IMR-90 (cell line): ENCODE measurements around the gene TNIP2. TPM values are rescaled to one million over a fixed set of nuclear protein-coding genes. Genes with fewer than 3 reads are reported as not detected.
"Not testable (repeated sequence)": the region's sequence is repeated elsewhere in the genome, so short reads cannot be mapped to it uniquely, and the experiment has no call there.

Experiments
- ATAC-seq: fragments of 200-7000 bp; cut with Tn5 transposase; 2 replicates; pipeline ENCODE4 v1.9.1; 2020; ENCODE audit warnings: low read depth, mild to moderate bottlenecking, moderate library complexity
- BruUV-seq: library from RNA; stranded (reverse); fragments of 400-500 nt; replicated peaks from 2 replicates; lab custom pipeline; 2021; lab: Mats Ljungman, UMichigan
- CTCF ChIA-PET: fragments of 300-600 bp; formaldehyde crosslinking; extraction: SDS; loops from one replicate; lab custom pipeline; 2021; ENCODE audit warnings: antibody characterized with exemption; lab: Yijun Ruan, JAX
- POLR2A ChIA-PET: fragments of 300-600 bp; sonication (Branson Sonifier 250); formaldehyde crosslinking; loops from one replicate; lab custom pipeline; 2022; ENCODE audit warnings: antibody characterized with exemption; ENCODE audit not compliant: unreplicated experiment; lab: Charles Lee
- DNase-seq: peaks from one replicate; pipeline ENCODE4 v3.0.0; 2013
- H2AFZ ChIP-seq: replicated peaks from 2 replicates; pipeline ENCODE3; 2013; ENCODE audit warnings: low read length, mild to moderate bottlenecking; ENCODE audit not compliant: poor library complexity
- H2AK5ac ChIP-seq: 2 replicates; pipeline ENCODE4 v1.6.1; 2013; ENCODE audit warnings: low read depth, low read length, inconsistent platforms
- H2AK9ac ChIP-seq: replicated peaks from 2 replicates; pipeline ENCODE3; 2013; ENCODE audit warnings: mild to moderate bottlenecking, low read depth, low read length, moderate library complexity; ENCODE audit not compliant: poor library complexity
- H2BK120ac ChIP-seq: 2 replicates; pipeline ENCODE4 v1.6.1; 2013; ENCODE audit warnings: low read depth, low read length, inconsistent platforms
- H2BK15ac ChIP-seq: 3 replicates; pipeline ENCODE4 v1.6.1; 2013; ENCODE audit warnings: low read depth, low read length, inconsistent platforms
- H2BK20ac ChIP-seq: 2 replicates; pipeline ENCODE4 v1.6.1; 2013; ENCODE audit warnings: low read depth, mild to moderate bottlenecking, inconsistent platforms, low read length, moderate library complexity
- H2BK5ac ChIP-seq: 2 replicates; pipeline ENCODE4 v1.6.1; 2013; ENCODE audit warnings: mild to moderate bottlenecking, low read depth, low read length, inconsistent platforms; ENCODE audit not compliant: poor library complexity, severe bottlenecking
- H3K14ac ChIP-seq: replicated peaks from 2 replicates; pipeline ENCODE4 v1.6.1; 2013; ENCODE audit warnings: low read depth, low read length, inconsistent platforms
- H3K18ac ChIP-seq: 2 replicates; pipeline ENCODE4 v1.6.1; 2013; ENCODE audit warnings: low read depth, low read length, control low read depth
- H3K23ac ChIP-seq: 2 replicates; pipeline ENCODE4 v1.6.1; 2013; ENCODE audit warnings: low read depth, low read length, inconsistent platforms
- H3K27ac ChIP-seq: 2 replicates; pipeline ENCODE4 v1.5.1; 2013; ENCODE audit warnings: mild to moderate bottlenecking, control low read depth, low read length; ENCODE audit not compliant: insufficient read depth
- H3K27me3 ChIP-seq: 2 replicates; pipeline ENCODE4 v1.6.1; 2013; ENCODE audit warnings: low read length; ENCODE audit not compliant: control insufficient read depth, insufficient read depth
- H3K36me3 ChIP-seq: 2 replicates; pipeline ENCODE4 v1.6.1; 2013; ENCODE audit warnings: low read length, mixed read lengths; ENCODE audit not compliant: control insufficient read depth, insufficient read depth
- H3K4ac ChIP-seq: 2 replicates; pipeline ENCODE4 v1.6.1; 2013; ENCODE audit warnings: low read depth, low read length, inconsistent platforms
- H3K4me1 ChIP-seq: 2 replicates; pipeline ENCODE4 v1.6.1; 2013; ENCODE audit warnings: low read length, mixed read lengths; ENCODE audit not compliant: control insufficient read depth, insufficient read depth
- H3K4me2 ChIP-seq: 2 replicates; pipeline ENCODE4 v1.6.1; 2013; ENCODE audit warnings: low read depth, mild to moderate bottlenecking, control low read depth, low read length, moderate library complexity
- H3K4me3 ChIP-seq: 2 replicates; pipeline ENCODE4 v1.5.1; 2013; ENCODE audit warnings: low read depth, mild to moderate bottlenecking, control low read depth, low read length, moderate library complexity; ENCODE audit not compliant: insufficient read depth
- H3K56ac ChIP-seq: 2 replicates; pipeline ENCODE4 v1.6.1; 2013; ENCODE audit warnings: low read length, inconsistent platforms; ENCODE audit not compliant: insufficient read depth; ENCODE audit errors: extremely low read depth
- H3K79me1 ChIP-seq, 2 experiments: 2 replicates each; pipeline ENCODE4 v1.6.1; 2013; ENCODE audit warnings: low read length in 2 of 2, inconsistent platforms in 1 of 2, low read depth in 1 of 2
- H3K9ac ChIP-seq: 2 replicates; pipeline ENCODE4 v1.6.1; 2013; ENCODE audit warnings: low read depth, low read length, control low read depth
- H3K9me1 ChIP-seq: 2 replicates; pipeline ENCODE4 v1.6.1; 2013; ENCODE audit warnings: low read length, inconsistent platforms; ENCODE audit not compliant: insufficient read depth
- H3K9me3 ChIP-seq: 2 replicates; pipeline ENCODE4 v1.6.1; 2013; ENCODE audit warnings: low read length; ENCODE audit not compliant: control insufficient read depth, insufficient read depth
- H4K20me1 ChIP-seq: 2 replicates; pipeline ENCODE4 v1.6.1; 2013; ENCODE audit warnings: low read length, inconsistent platforms; ENCODE audit not compliant: insufficient read depth
- H4K5ac ChIP-seq: 2 replicates; pipeline ENCODE4 v1.6.1; 2013; ENCODE audit warnings: mild to moderate bottlenecking, low read depth, low read length, control low read depth
- H4K8ac ChIP-seq, 2 experiments: 2 replicates each; pipeline ENCODE4 v1.6.1; 2013; ENCODE audit warnings: low read depth in 2 of 2, low read length in 2 of 2, control low read depth in 1 of 2, inconsistent platforms in 1 of 2
- H4K91ac ChIP-seq: 2 replicates; pipeline ENCODE4 v1.6.1; 2013; ENCODE audit warnings: low read depth, low read length, inconsistent platforms; ENCODE audit not compliant: insufficient read depth
- BHLHE40 ChIP-seq: fragments of 150-350 bp; IDR thresholded peaks from 2 replicates; pipeline ENCODE4 v1.6.1; 2016; ENCODE audit warnings: mild to moderate bottlenecking, low read depth, low read length
- ELK1 ChIP-seq: fragments of 150-350 bp; IDR thresholded peaks from 2 replicates; pipeline ENCODE4 v1.6.1; 2016; ENCODE audit warnings: low read depth, mild to moderate bottlenecking, low read length, moderate library complexity, borderline replicate concordance
- MAFK ChIP-seq: IDR thresholded peaks from 2 replicates; pipeline ENCODE4 v1.6.1; 2012; ENCODE audit warnings: low read depth, low read length, improper control_type of control experiment
- RCOR1 ChIP-seq: IDR thresholded peaks from 2 replicates; pipeline ENCODE4 v1.6.1; 2012; ENCODE audit warnings: mild to moderate bottlenecking, low read length, improper control_type of control experiment; ENCODE audit not compliant: insufficient replicate concordance
- whole genome bisulfite sequencing, 2 experiments: methylation state at CpG; one replicate each; pipeline versions ENCODE4 v1.1.5 to v1.1.7; 2013; ENCODE audit warnings: missing lambda C conversion rate in 2 of 2; ENCODE audit not compliant: insufficient read length in 1 of 2; ENCODE audit errors: extremely low coverage in 2 of 2; 5-methylcytosine and 5-hydroxymethylcytosine counted together
- dilution Hi-C: fragments of 300-500 bp; cut with HindIII; formaldehyde crosslinking; loops from one replicate; pipeline ENCODE4 v1.14.3; 2018; ENCODE audit warnings: low sequenced_read_pairs; ENCODE audit not compliant: unreplicated experiment
- in situ Hi-C: fragments of 300-500 bp; cut with MboI; formaldehyde crosslinking; loops from 3 replicates; pipeline ENCODE4 v1.14.3; 2019; ENCODE audit warnings: low sequenced_read_pairs, inconsistent platforms, mixed read lengths
- intact Hi-C: fragments of 100-400 bp; cut with micrococcal nuclease; formaldehyde crosslinking; loops from 2 replicates; pipeline ENCODE4 v1.10.0; 2022
- polyA plus RNA-seq, 3 experiments: library from polyadenylated mRNA; depleted of rRNA; stranded (reverse); fragments of >200 nt; gene quantifications; 2 replicates each; pipeline ENCODE4 v1.2.3, GENCODE V29; 2012; ENCODE audit warnings: low replicate concordance in 1 of 3
- total RNA-seq: library from RNA; depleted of rRNA; stranded (reverse); fragments of >200 nt; gene quantifications from 2 replicates; pipeline ENCODE4 v1.2.3, GENCODE V29; 2012

Gene TNIP2
- total and polyA plus RNA-seq, 2 of the 4 experiments (the other 2 are of a cell fraction): 33.3 to 38.5 TPM

- TF ChIP-seq RCOR1: no peak
- TF ChIP-seq BHLHE40: no peak
- TF ChIP-seq MAFK: no peak
- TF ChIP-seq ELK1: no peak
Observed at GRCh38 chr4:2763511-2763967, 7.4 kb upstream of the TNIP2 start (continued).

GRCh38 chr4:2762486-2763370 is 6.6 kb upstream of the TNIP2 start:
- CTCF ChIA-PET, H3K36me3 ChIP-seq, H2AK5ac ChIP-seq, dilution Hi-C loops, H2AFZ ChIP-seq, POLR2A ChIA-PET, DNase-seq, ATAC-seq, H4K5ac ChIP-seq, H4K91ac ChIP-seq, H3K23ac ChIP-seq, H2BK20ac ChIP-seq, H3K14ac ChIP-seq, H3K56ac ChIP-seq, H3K4me2 ChIP-seq, H3K4me3 ChIP-seq, H2BK120ac ChIP-seq, H3K9me1 ChIP-seq, H4K8ac ChIP-seq, BruUV-seq, H3K4me1 ChIP-seq, H2BK15ac ChIP-seq, H3K9me3 ChIP-seq, H2AK9ac ChIP-seq, H3K4ac ChIP-seq, H3K27me3 ChIP-seq, H4K20me1 ChIP-seq, H3K9ac ChIP-seq, H3K27ac ChIP-seq, H3K18ac ChIP-seq, H2BK5ac ChIP-seq, H3K79me1 ChIP-seq: not testable (repeated sequence)
- 96% methylated on average over 8 of the region's 42 CpGs; no CpG with 5 or more reads in 1 of the 2 experiments for WGBS, 2 experiments
- intact Hi-C loops: loop anchor here (5.0 kb wide), 2 partner anchors 130 to 275 kb away; no protein-coding TSS in a partner anchor
- in situ Hi-C loops: loop anchor here (25.0 kb wide), 1 partner anchor 275 kb away; no protein-coding TSS in a partner anchor
